A549 treated with RU486 at 1 μM for 4 hours (cell line): ENCODE data around the gene KLF3. TPM values are rescaled to one million over a fixed set of nuclear protein-coding genes. Genes with fewer than 3 reads are reported as not detected.

Experiments
- total RNA-seq: library from RNA; stranded (reverse); fragments of 200-300 nt; extraction: Qiagen RNA extraction; gene quantifications from 5 replicates; pipeline ENCODE4 v1.2.3, GENCODE V29; 2022; ENCODE audit warnings: low read depth

KLF3 gene
- 6.6 to 12.6 TPM (median 11.8 TPM) in 5 replicates for total RNA-seq

DNA sequence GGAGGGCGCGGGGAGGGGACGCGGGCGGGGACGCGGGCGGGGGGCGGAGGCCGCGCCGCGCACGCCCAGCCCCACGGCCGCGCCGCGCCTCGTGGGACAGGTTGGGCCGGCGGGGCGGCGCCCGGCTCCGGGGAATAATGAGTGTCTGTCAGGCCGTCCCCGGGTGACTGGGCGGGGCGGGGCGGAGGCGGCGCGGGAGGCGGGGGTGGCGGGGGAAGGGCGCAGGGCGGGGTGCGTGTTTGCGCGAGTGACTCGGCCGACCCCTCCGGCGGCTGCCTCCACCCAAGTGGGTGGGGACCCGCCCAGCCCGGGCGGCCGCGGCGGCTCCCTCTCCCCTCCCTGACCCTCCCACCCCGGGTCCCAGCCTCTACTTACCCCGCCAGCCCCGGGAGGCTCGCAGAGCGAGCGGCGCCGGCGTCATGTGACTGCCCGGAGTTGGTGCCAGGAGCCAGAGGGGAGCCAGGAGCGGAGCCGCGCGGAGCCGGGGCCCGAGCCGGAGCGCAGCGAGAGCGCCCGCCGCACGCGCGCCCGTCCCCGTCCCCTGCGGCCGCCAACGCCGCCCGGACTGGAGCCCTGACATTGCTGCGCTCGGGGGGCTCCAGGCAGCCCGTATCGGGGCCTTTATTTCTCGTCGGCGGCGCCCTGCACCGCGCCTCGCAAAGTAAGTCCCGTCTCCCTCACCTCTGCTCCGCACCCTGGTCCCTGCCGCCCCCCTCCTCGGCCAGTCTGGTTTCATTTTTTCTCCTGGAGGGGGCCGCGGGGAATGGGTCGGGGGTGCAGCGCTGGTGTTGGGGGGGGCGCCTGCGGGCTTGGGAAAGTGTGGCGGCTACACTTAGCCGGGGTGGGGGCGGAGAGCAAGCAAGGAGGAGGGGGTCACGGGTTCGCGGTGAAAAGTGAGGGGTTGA lies at the start of gene KLF3:
KLF3 (plus strand) TSS at position 399 of the 905 bp plus-strand sequence. CDS start 16,427 bp downstream, outside the sequence.

Other genes starting within 250 kb of the KLF3 start
- gene TLR10, start 118.8 kb downstream of the KLF3 start, total RNA-seq = 0.05 to 0.06 TPM (median 0.05 TPM) in 3 of 5 replicates, not detected in the others
- 0.29 to 0.67 TPM (median 0.57 TPM) in 5 replicates for gene TLR1, start 140.6 kb downstream of the KLF3 start, total RNA-seq
- gene TLR6, start 192.6 kb downstream of the KLF3 start, total RNA-seq = 2.8 to 4.1 TPM (median 3.8 TPM) in 5 replicates
- 21.9 to 42.4 TPM (median 31.8 TPM) in 5 replicates for gene FAM114A1, start 203.6 kb downstream of the KLF3 start, total RNA-seq